Sigmoid colon (tissue), 4 donors: Measurements from ENCODE around the gene KCNIP1.

ENCODE experiments used
- CTCF ChIP-seq, 4 experiments: fragments of 450-650 bp in 3 of 4; fragments of 200-600 bp in 1 of 4; IDR thresholded peaks; one replicate each; pipeline ENCODE4 v1.5.1; 2016 to 2019; ENCODE audit warnings: antibody characterized with exemption in 4 of 4, mild to moderate bottlenecking in 3 of 4, moderate library complexity in 2 of 4
- POLR2AphosphoS5 ChIP-seq, 4 donors: sonication (generic); formaldehyde crosslinking; IDR thresholded peaks; one replicate each; pipeline ENCODE4 v1.6.1; 2017; ENCODE audit warnings: antibody characterized with exemption in 4 of 4

- TF ChIP-seq CTCF (IDR thresholded peaks at IDR 0.05): no peak
- no peak for TF ChIP-seq POLR2AphosphoS5 (IDR thresholded peaks at IDR 0.05)
Observed at GRCh38 chr5:170599756-170600155, 95.9 kb downstream of the KCNIP1 start.
